Cardiac muscle cell (in vitro differentiated cells and primary cell): ENCODE results near the gene PTGFRN. TPM values are rescaled to one million over a fixed set of nuclear protein-coding genes. Genes with fewer than 3 reads are reported as not detected.
A peak's percentile ranks its signal among the peaks of the same experiment; 100 is the strongest.

Source experiments
- DNase-seq, 2 donors: peaks; one replicate each; pipeline versions ENCODE4 v3.0.0 to v3.0.0-alpha.2; 2010 to 2017; ENCODE audit warnings: low read depth in 1 of 2, low spot score in 1 of 2
- H3K27ac ChIP-seq: fragments of 200-600 bp; sonication (generic); 2 replicates; pipeline ENCODE4 v1.5.1; 2016
- H3K27me3 ChIP-seq: fragments of 200-600 bp; sonication (generic); 2 replicates; pipeline ENCODE4 v1.6.0; 2016; ENCODE audit warnings: control low read depth
- H3K36me3 ChIP-seq: fragments of 200-600 bp; sonication (generic); 2 replicates; pipeline ENCODE4 v1.5.1; 2016; ENCODE audit warnings: control low read depth
- H3K4me1 ChIP-seq: fragments of 200-600 bp; sonication (generic); 2 replicates; pipeline ENCODE4 v1.8.1; 2017; ENCODE audit warnings: low read depth, mild to moderate bottlenecking, mixed run types
- H3K4me3 ChIP-seq: fragments of 200-600 bp; sonication (generic); 2 replicates; pipeline ENCODE4 v1.5.1; 2016; ENCODE audit warnings: mild to moderate bottlenecking
- H3K9me3 ChIP-seq: fragments of 200-600 bp; sonication (generic); 2 replicates; pipeline ENCODE4 v1.5.1; 2017; ENCODE audit warnings: low read depth, mild to moderate bottlenecking, control low read depth
- polyA plus RNA-seq: library from polyadenylated mRNA; unstranded; fragments of >200 nt; fragmentation: Nextera tagmentation; extraction: Ambion mirVana; gene quantifications from 2 replicates; pipeline ENCODE4 v1.2.1, GENCODE V29; 2016
- total RNA-seq: library from RNA; depleted of rRNA; stranded (reverse); fragments of >200 nt; gene quantifications from 2 replicates; pipeline ENCODE4 v1.2.3, GENCODE V29; 2016
- TF ChIP-seq, protein P1 (sequence below): IDR thresholded peaks from 2 replicates; pipeline ENCODE4 v1.5.1; 2012; ENCODE audit warnings: low read depth, mild to moderate bottlenecking, low read length

The PTGFRN gene
- total and polyA plus RNA-seq, 2 experiments from 2014 or later, result 47.5 to 72.4 TPM

DNA sequence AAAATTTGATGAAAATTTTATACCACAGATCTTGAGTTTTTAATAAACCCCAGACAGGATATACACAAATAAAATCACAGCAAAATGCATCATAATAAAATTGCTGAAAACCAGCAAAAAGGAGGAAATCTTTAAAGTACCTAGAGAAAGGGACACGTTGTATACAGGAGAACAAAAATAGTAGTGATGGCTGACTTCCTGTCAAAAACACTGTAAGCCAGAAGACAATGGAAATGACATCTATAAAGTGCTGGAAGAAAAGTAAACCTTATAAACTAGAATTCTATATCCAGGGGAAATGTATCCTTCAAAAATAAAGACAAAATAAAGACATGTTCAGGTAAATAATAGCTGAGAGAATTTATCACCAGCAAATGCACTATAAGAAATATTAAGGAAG lies 14.6 kb upstream of the PTGFRN start:
- Histone ChIP-seq H3K4me3 (no peak overlapping the region), H3K4me1 (no peaks in the 10 kb centered on the region), H3K36me3 (no peaks in the 10 kb centered on the region), H3K9me3 (no peaks in the 10 kb centered on the region), H3K27me3 (no peaks in the 10 kb centered on the region), H3K27ac (no peak overlapping the region)
- no peak for DNase-seq
- TF ChIP-seq, protein P1, sequence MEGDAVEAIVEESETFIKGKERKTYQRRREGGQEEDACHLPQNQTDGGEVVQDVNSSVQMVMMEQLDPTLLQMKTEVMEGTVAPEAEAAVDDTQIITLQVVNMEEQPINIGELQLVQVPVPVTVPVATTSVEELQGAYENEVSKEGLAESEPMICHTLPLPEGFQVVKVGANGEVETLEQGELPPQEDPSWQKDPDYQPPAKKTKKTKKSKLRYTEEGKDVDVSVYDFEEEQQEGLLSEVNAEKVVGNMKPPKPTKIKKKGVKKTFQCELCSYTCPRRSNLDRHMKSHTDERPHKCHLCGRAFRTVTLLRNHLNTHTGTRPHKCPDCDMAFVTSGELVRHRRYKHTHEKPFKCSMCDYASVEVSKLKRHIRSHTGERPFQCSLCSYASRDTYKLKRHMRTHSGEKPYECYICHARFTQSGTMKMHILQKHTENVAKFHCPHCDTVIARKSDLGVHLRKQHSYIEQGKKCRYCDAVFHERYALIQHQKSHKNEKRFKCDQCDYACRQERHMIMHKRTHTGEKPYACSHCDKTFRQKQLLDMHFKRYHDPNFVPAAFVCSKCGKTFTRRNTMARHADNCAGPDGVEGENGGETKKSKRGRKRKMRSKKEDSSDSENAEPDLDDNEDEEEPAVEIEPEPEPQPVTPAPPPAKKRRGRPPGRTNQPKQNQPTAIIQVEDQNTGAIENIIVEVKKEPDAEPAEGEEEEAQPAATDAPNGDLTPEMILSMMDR, result no peak

DNA sequence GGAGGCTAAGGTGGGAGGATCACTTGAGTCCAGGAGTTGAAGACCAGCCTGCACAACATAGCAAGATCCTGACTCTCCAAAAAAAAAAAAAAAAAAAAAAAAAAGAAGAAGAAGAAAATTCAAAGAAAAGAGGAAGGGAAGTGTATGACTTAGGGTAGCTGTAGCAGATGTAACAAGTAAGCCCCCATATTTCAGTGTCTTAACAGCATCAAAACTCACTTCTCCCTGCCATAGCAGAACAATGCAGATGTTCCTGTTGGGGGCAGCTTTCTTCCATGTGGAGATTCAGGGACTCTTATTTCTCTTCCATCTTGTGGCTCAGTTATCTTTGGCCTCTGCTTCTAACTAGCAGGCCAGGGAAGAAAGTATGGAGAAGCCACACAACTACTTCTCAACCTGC lies 10.2 kb upstream of the PTGFRN start:
- H3K4me1 ChIP-seq, result no peaks in the 10 kb centered on the region
- H3K27ac ChIP-seq, result no peak overlapping the region
- no peaks in the 10 kb centered on the region for H3K9me3 ChIP-seq
- no peaks in the 10 kb centered on the region for H3K27me3 ChIP-seq
- TF ChIP-seq, protein P1, result no peak
- DNase-seq, result no peak
- no peaks in the 10 kb centered on the region for H3K36me3 ChIP-seq
- no peak overlapping the region for H3K4me3 ChIP-seq

DNA sequence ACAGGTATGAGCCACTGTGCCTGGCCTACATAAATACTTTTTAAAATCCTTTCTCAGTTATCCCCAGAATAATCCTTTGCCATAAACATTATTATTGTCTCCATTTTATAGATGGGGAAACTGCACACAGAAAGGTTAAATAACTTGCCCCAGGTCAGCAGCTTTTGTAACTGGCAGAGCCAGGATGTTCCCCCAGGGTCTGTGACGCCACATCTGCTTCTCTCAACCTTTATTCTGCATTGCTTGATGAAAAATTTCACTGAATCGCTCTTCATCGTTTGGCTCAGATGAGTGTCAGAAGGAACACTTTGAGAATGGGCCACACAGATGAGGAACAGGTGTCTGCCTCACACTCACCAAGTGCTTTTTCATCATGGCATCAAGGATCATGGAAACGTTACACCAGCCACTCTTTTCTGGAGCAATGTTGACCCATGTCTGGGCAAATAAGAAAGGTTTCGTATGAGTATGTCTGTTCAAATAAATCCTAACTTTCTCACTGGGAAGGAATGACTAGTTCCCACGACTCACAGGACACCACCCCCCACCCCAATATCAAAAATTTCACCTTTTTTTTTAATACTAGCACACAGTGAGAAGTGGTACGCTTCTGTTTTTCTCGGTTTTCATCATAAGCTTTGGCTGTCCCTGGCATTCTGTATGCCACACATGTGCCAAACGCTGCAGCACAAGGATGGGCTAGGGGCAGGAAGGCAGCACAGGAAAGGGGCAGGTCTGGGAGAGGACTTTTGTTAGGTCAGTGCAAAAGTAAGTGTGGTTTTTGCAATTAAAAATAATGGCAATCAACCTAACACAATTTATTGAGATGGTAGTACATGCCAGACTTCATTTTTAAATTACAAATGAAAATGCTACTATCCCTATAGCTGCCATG lies 9.0 kb upstream of the PTGFRN start:
- H3K4me3 ChIP-seq, result no peak overlapping the region
- no peaks in the 10 kb centered on the region for H3K27me3 ChIP-seq
- H3K4me1 ChIP-seq, result no peaks in the 10 kb centered on the region
- H3K9me3 ChIP-seq, result no peaks in the 10 kb centered on the region
- H3K36me3 ChIP-seq, result no peaks in the 10 kb centered on the region
- DNase-seq, result no peak
- H3K27ac ChIP-seq, result no peak overlapping the region
- TF ChIP-seq, protein P1, result no peak

DNA sequence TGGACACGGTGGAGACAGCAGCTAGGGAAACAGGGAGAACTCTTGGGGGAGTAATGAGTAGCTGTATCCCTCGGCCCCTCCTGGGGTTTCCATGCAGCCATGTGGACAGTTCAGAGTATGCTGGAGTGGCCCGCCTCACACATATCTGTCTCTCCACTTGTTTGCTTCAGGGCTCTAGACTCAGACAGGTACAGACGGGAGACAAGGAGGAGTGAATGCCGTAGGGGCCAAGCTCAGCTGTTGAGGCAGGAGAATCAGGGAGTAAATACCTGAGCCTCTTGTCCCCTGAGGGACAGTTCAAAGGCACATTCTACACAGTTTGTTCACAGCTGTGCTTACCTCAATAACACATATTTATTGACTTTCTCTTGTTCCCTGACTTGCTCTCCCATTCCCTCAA lies 7.7 kb upstream of the PTGFRN start:
- H3K4me3 ChIP-seq, result no peak overlapping the region
- no peak overlapping the region for H3K27ac ChIP-seq
- H3K9me3 ChIP-seq, result no peaks in the 10 kb centered on the region
- TF ChIP-seq, protein P1, result no peak
- no peaks in the 10 kb centered on the region for H3K27me3 ChIP-seq
- H3K36me3 ChIP-seq, result no peaks in the 10 kb centered on the region
- DNase-seq, result no peak
- H3K4me1 ChIP-seq, result no peaks in the 10 kb centered on the region

DNA sequence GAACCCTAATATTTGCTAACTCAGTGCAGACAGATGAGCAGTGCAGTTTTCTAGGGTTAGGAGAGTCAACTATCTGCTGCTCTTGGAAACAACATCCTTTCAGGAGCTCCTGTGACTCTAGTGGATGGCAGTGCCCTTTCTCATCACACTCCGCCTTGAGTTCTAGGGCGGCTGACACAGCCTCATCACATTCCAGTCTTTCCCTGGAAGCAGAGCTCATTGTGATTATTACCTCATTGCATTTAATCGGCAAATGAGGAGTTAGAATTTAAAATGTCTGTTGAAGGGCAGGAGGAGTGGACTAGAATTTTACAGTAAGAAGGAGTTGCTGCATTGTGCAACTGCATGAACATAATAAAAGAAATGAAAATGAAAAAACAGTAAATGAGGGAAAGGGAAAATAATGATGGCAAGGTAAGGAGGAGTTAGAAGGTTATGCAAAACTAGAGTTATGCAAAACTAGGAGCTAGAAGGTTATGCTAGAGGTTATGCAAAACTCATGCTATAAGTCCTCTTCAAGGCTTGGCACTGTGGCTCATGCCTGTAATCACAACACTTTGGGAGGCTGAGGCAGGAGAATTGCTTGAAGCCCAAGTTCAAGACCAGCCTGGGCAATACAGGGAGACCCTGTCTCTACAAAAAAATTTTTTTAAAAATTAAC lies 6.9 kb upstream of the PTGFRN start:
- no peaks in the 10 kb centered on the region for H3K9me3 ChIP-seq
- H3K27me3 ChIP-seq, result no peaks in the 10 kb centered on the region
- no peaks in the 10 kb centered on the region for H3K4me1 ChIP-seq
- peak in 1 of 2 donors; percentile 11 for DNase-seq
- H3K4me3 ChIP-seq, result no peak overlapping the region
- no peaks in the 10 kb centered on the region for H3K36me3 ChIP-seq
- TF ChIP-seq, protein P1, result no peak
- H3K27ac ChIP-seq, result no peak overlapping the region
